ENCODE data around the gene APOA4.

DNA sequence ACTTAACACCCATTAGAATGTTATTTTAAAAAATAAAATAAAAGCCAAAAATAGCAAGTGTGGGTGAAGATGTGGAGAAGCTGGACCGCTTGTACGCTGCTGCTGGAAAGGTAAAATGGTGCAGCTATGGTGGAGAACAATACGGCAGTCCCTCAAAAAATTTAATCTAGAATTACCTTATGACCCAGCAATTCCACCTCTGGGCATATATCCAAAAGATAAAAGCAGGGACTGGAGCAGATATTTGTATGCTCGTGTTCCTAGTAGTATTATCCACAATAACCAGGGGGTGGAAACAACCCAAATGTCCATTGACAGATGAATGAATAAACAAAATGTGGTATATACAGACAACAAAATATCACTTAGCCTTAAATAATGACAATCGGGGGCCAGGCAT is 25.3 kb downstream of the APOA4 start:
- no peak for TF ChIP-seq POLR2A (IDR thresholded peaks at IDR 0.05)
- TF ChIP-seq, protein P1, sequence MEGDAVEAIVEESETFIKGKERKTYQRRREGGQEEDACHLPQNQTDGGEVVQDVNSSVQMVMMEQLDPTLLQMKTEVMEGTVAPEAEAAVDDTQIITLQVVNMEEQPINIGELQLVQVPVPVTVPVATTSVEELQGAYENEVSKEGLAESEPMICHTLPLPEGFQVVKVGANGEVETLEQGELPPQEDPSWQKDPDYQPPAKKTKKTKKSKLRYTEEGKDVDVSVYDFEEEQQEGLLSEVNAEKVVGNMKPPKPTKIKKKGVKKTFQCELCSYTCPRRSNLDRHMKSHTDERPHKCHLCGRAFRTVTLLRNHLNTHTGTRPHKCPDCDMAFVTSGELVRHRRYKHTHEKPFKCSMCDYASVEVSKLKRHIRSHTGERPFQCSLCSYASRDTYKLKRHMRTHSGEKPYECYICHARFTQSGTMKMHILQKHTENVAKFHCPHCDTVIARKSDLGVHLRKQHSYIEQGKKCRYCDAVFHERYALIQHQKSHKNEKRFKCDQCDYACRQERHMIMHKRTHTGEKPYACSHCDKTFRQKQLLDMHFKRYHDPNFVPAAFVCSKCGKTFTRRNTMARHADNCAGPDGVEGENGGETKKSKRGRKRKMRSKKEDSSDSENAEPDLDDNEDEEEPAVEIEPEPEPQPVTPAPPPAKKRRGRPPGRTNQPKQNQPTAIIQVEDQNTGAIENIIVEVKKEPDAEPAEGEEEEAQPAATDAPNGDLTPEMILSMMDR (IDR thresholded peaks at IDR 0.05), result no peak
- TF ChIP-seq EP300 (IDR thresholded peaks at IDR 0.05), result no peak

All from tibial nerve (tissue), 4 donors.